HepG2 (cell line): Measurements from ENCODE around the gene SFTA2. TPM values are rescaled to one million over a fixed set of nuclear protein-coding genes. Genes with fewer than 3 reads are reported as not detected.

Experiments used
- DPF2 ChIP-seq: sonication (generic); formaldehyde crosslinking; IDR thresholded peaks from 2 replicates; pipeline ENCODE4 v1.4.0; 2020; ENCODE audit warnings: mild to moderate bottlenecking, low read depth, missing genetic modification reagents, borderline replicate concordance
- FIP1L1 ChIP-seq: fragments of 200-400 bp; formaldehyde crosslinking; IDR thresholded peaks from 2 replicates; pipeline ENCODE4 v1.6.1; 2018; ENCODE audit warnings: low read depth, mild to moderate bottlenecking, low read length, moderate library complexity, borderline replicate concordance; ENCODE audit not compliant: insufficient read depth
- FOSL2 ChIP-seq: sonication (generic); formaldehyde crosslinking; IDR thresholded peaks from 2 replicates; pipeline ENCODE4 v1.4.0; 2020; ENCODE audit warnings: missing genetic modification reagents
- FOXO1 ChIP-seq: sonication (generic); formaldehyde crosslinking; IDR thresholded peaks from 2 replicates; pipeline ENCODE4 v1.4.0; 2020; ENCODE audit warnings: missing genetic modification reagents
- FOXP1 ChIP-seq, 2 experiments: fragments of 450-650 bp in 1 of 2; IDR thresholded peaks; 2 replicates each; pipeline ENCODE4 v1.6.1; 2017 to 2018; ENCODE audit warnings: antibody characterized with exemption in 1 of 2
- NCOA1 ChIP-seq: sonication (generic); formaldehyde crosslinking; IDR thresholded peaks from 2 replicates; pipeline ENCODE4 v1.9.0; 2021; ENCODE audit warnings: missing genetic modification reagents
- RXRA ChIP-seq: sonication (generic); formaldehyde crosslinking; IDR thresholded peaks from 2 replicates; pipeline ENCODE4 v1.5.1; 2020; ENCODE audit warnings: missing genetic modification reagents
- SMARCE1 ChIP-seq: fragments of 450-650 bp; IDR thresholded peaks from 2 replicates; pipeline ENCODE4 v1.6.1; 2017; ENCODE audit warnings: borderline replicate concordance
- STAG1 ChIP-seq: sonication (generic); formaldehyde crosslinking; IDR thresholded peaks from 2 replicates; pipeline ENCODE4 v1.4.0; 2020; ENCODE audit warnings: missing genetic modification reagents
- TMF1 ChIP-seq: sonication (generic); formaldehyde crosslinking; IDR thresholded peaks from 2 replicates; pipeline ENCODE4 v1.8.1; 2022; ENCODE audit warnings: low read depth, missing genetic modification reagents
- U2AF2 ChIP-seq: fragments of 200-400 bp; formaldehyde crosslinking; IDR thresholded peaks from 2 replicates; pipeline ENCODE4 v1.6.1; 2017; ENCODE audit warnings: low read depth, mild to moderate bottlenecking, low read length
- ZBTB3 ChIP-seq: sonication (generic); formaldehyde crosslinking; IDR thresholded peaks from 2 replicates; pipeline ENCODE4 v1.4.0; 2020; ENCODE audit warnings: low read depth, mild to moderate bottlenecking, moderate library complexity, missing genetic modification reagents, borderline replicate concordance
- ZNF720 ChIP-seq: sonication (generic); formaldehyde crosslinking; IDR thresholded peaks from 2 replicates; pipeline ENCODE4 v1.4.0; 2020; ENCODE audit warnings: missing genetic modification reagents
- ZNF883 ChIP-seq: sonication (generic); formaldehyde crosslinking; IDR thresholded peaks from 2 replicates; pipeline ENCODE4 v1.5.1; 2020; ENCODE audit warnings: mild to moderate bottlenecking, missing genetic modification reagents; ENCODE audit errors: not compliant biosample characterization
- polyA plus RNA-seq, 8 experiments: library from polyadenylated mRNA; depleted of rRNA in 3 of 8; stranded (reverse) in 7 of 8; unstranded in 1 of 8; fragments of >200 nt; fragmentation: Illumina TruSeq in 4 of 8; extraction: Trizol in 4 of 8; gene quantifications; 2 replicates each; pipeline versions ENCODE4 v1.2.1 to v1.2.3, GENCODE V29; 2011 to 2016; ENCODE audit warnings: low read depth in 4 of 8, missing spikeins in 1 of 8, mixed read lengths in 1 of 8; ENCODE audit not compliant: insufficient read depth in 1 of 8
- total RNA-seq, 5 experiments: library from RNA; depleted of rRNA; stranded (reverse); fragments of >200 nt; fragmentation: Illumina TruSeq; extraction: Trizol; gene quantifications; 2 replicates each; pipeline ENCODE4 v1.2.3, GENCODE V29; 2016; ENCODE audit warnings: low read depth in 1 of 5
- TF ChIP-seq, protein P1 (sequence below): sonication (generic); formaldehyde crosslinking; IDR thresholded peaks from 2 replicates; pipeline ENCODE4 v1.4.0; 2020; ENCODE audit warnings: mild to moderate bottlenecking, missing genetic modification reagents
- TF ChIP-seq, protein P2 (sequence below): sonication (generic); IDR thresholded peaks from 2 replicates; pipeline ENCODE4 v1.6.1; 2016; ENCODE audit warnings: low read depth, borderline replicate concordance
- TF ChIP-seq, protein P3 (sequence below), 2 experiments: IDR thresholded peaks; 2 replicates each; pipeline ENCODE4 v1.6.1; 2011 to 2012; ENCODE audit warnings: low read length in 2 of 2, borderline replicate concordance in 1 of 2, low read depth in 1 of 2, mild to moderate bottlenecking in 1 of 2, moderate library complexity in 1 of 2
- TF ChIP-seq, protein P4 (sequence below): IDR thresholded peaks from 2 replicates; pipeline ENCODE4 v1.6.1; 2012; ENCODE audit warnings: low read length, improper control_type of control experiment

Gene SFTA2
- total and polyA plus RNA-seq, 2 of the 13 experiments (the other 11 are each of a cell fraction or from before 2014, with no cell fraction given): not detected

DNA sequence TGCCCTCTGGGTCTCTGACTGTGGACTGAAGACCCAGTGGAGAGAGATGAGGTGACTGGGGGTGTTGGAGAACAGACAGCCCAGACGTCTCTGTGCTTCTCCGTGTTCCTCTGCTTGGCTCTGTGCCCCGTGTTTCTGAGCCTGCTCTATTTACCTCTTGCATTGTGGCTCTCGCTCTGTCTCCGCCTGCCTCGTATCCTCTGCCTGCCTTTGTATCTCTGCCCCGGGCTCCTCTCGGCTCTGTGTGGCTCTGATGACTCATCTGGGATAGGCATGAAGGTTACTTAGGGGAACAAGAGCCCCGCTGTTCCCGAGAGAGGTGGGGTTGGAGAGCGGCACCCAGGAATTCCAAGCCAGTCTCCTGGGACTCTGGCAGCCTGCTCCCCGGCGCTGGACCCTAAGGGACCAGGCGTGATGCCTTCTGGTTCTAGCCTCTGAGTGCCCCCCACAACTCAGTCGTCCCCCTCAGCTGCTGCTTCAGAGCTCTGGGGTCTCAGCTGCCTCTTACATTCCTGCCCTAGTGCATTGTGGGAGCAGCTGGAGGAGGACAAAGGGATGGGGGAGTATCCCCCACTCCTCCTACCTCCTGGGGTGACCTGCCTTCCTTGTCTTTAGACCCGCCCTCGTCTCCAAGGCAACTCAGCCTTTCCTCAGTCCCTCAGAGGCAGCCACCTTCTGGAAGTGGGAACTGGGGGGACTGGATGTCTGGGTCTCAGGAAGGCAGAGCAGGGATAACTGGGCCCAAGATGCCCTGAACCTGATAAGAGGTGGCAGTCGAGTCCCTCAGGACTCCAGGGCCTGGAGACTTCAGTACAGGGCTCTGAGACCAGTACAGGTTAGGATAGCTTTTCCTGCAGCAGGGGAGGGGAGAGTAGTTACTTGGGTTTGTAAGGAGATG is 45.7 kb downstream of the SFTA2 start (continued):
- TF ChIP-seq, protein P1, sequence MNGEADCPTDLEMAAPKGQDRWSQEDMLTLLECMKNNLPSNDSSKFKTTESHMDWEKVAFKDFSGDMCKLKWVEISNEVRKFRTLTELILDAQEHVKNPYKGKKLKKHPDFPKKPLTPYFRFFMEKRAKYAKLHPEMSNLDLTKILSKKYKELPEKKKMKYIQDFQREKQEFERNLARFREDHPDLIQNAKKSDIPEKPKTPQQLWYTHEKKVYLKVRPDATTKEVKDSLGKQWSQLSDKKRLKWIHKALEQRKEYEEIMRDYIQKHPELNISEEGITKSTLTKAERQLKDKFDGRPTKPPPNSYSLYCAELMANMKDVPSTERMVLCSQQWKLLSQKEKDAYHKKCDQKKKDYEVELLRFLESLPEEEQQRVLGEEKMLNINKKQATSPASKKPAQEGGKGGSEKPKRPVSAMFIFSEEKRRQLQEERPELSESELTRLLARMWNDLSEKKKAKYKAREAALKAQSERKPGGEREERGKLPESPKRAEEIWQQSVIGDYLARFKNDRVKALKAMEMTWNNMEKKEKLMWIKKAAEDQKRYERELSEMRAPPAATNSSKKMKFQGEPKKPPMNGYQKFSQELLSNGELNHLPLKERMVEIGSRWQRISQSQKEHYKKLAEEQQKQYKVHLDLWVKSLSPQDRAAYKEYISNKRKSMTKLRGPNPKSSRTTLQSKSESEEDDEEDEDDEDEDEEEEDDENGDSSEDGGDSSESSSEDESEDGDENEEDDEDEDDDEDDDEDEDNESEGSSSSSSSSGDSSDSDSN (CRISPR knock-in tag): peak; percentile 77
- peak; percentile 27; the same call in 1 of the 2 replicates for TF ChIP-seq STAG1 (CRISPR knock-in tag)
- TF ChIP-seq, protein P2, sequence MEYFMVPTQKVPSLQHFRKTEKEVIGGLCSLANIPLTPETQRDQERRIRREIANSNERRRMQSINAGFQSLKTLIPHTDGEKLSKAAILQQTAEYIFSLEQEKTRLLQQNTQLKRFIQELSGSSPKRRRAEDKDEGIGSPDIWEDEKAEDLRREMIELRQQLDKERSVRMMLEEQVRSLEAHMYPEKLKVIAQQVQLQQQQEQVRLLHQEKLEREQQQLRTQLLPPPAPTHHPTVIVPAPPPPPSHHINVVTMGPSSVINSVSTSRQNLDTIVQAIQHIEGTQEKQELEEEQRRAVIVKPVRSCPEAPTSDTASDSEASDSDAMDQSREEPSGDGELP: peak; percentile 9; the same call in 1 of the 2 replicates
- TF ChIP-seq FOXP1 (IDR thresholded peaks at IDR 0.05): no peak
- no peak for TF ChIP-seq FOXP1 (CRISPR knock-in tag; IDR thresholded peaks at IDR 0.05)
- TF ChIP-seq TMF1 (CRISPR knock-in tag): no peak
- peak; percentile 98 for TF ChIP-seq FOSL2 (CRISPR knock-in tag)
- peak; percentile 29 for TF ChIP-seq RXRA (CRISPR knock-in tag)
- no peak for TF ChIP-seq ZNF720 (CRISPR knock-in tag)
- TF ChIP-seq FIP1L1: no peak
- TF ChIP-seq U2AF2: no peak
- TF ChIP-seq, protein P3, sequence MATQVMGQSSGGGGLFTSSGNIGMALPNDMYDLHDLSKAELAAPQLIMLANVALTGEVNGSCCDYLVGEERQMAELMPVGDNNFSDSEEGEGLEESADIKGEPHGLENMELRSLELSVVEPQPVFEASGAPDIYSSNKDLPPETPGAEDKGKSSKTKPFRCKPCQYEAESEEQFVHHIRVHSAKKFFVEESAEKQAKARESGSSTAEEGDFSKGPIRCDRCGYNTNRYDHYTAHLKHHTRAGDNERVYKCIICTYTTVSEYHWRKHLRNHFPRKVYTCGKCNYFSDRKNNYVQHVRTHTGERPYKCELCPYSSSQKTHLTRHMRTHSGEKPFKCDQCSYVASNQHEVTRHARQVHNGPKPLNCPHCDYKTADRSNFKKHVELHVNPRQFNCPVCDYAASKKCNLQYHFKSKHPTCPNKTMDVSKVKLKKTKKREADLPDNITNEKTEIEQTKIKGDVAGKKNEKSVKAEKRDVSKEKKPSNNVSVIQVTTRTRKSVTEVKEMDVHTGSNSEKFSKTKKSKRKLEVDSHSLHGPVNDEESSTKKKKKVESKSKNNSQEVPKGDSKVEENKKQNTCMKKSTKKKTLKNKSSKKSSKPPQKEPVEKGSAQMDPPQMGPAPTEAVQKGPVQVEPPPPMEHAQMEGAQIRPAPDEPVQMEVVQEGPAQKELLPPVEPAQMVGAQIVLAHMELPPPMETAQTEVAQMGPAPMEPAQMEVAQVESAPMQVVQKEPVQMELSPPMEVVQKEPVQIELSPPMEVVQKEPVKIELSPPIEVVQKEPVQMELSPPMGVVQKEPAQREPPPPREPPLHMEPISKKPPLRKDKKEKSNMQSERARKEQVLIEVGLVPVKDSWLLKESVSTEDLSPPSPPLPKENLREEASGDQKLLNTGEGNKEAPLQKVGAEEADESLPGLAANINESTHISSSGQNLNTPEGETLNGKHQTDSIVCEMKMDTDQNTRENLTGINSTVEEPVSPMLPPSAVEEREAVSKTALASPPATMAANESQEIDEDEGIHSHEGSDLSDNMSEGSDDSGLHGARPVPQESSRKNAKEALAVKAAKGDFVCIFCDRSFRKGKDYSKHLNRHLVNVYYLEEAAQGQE (IDR thresholded peaks at IDR 0.05; ENCODE audit: borderline replicate concordance in 1 of 2, low read depth in 1 of 2, low read length in 2 of 2): 0 out of 4 replicates have a peak, but pooled peaks of 1 of the 2 experiments have one; percentile 11
- TF ChIP-seq, protein P4, sequence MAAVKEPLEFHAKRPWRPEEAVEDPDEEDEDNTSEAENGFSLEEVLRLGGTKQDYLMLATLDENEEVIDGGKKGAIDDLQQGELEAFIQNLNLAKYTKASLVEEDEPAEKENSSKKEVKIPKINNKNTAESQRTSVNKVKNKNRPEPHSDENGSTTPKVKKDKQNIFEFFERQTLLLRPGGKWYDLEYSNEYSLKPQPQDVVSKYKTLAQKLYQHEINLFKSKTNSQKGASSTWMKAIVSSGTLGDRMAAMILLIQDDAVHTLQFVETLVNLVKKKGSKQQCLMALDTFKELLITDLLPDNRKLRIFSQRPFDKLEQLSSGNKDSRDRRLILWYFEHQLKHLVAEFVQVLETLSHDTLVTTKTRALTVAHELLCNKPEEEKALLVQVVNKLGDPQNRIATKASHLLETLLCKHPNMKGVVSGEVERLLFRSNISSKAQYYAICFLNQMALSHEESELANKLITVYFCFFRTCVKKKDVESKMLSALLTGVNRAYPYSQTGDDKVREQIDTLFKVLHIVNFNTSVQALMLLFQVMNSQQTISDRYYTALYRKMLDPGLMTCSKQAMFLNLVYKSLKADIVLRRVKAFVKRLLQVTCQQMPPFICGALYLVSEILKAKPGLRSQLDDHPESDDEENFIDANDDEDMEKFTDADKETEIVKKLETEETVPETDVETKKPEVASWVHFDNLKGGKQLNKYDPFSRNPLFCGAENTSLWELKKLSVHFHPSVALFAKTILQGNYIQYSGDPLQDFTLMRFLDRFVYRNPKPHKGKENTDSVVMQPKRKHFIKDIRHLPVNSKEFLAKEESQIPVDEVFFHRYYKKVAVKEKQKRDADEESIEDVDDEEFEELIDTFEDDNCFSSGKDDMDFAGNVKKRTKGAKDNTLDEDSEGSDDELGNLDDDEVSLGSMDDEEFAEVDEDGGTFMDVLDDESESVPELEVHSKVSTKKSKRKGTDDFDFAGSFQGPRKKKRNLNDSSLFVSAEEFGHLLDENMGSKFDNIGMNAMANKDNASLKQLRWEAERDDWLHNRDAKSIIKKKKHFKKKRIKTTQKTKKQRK: no peak
- TF ChIP-seq SMARCE1: no peak
- peak; percentile 29; the same call in 1 of the 2 replicates for TF ChIP-seq FOXO1 (CRISPR knock-in tag)
- no peak for TF ChIP-seq ZNF883 (CRISPR knock-in tag)
- TF ChIP-seq DPF2 (CRISPR knock-in tag): no peak
- TF ChIP-seq NCOA1: no peak
- TF ChIP-seq ZBTB3: no peak
